Testis (tissue), 2 donors: ENCODE measurements around the gene SMURF1.

ENCODE experiments used
- CTCF ChIP-seq, 3 experiments: fragments of 450-650 bp in 2 of 3; fragments of 200-600 bp in 1 of 3; sonication (generic) in 1 of 3; IDR thresholded peaks; one replicate each; pipeline ENCODE4 v1.5.1; 2016 to 2019; ENCODE audit warnings: antibody characterized with exemption in 3 of 3, mild to moderate bottlenecking in 2 of 3, moderate library complexity in 1 of 3
- POLR2A ChIP-seq: fragments of 450-650 bp; IDR thresholded peaks from one replicate; pipeline ENCODE4 v1.6.1; 2017; ENCODE audit warnings: antibody characterized with exemption, mild to moderate bottlenecking, moderate library complexity

- TF ChIP-seq CTCF (IDR thresholded peaks at IDR 0.05): no peak
- no peak for TF ChIP-seq POLR2A
Measured at GRCh38 chr7:99092064-99092720, 51.7 kb downstream of the SMURF1 start.
